ENCODE results near the gene DBN1. TPM values are rescaled to one million over a fixed set of nuclear protein-coding genes. Genes with fewer than 3 reads are reported as not detected.
"Not testable (repeated sequence)": the region's sequence is repeated elsewhere in the genome, so short reads cannot be mapped to it uniquely, and the experiment has no call there.

Gene DBN1
- total RNA-seq, 1 experiment from 2014 or later: 59.3 TPM

GRCh38 chr5:177491983-177492746, 18.7 kb upstream of the DBN1 start:
- DNase-seq (ENCODE audit: extremely low read depth, low read depth): no peak

- peak; percentile 72 for DNase-seq (ENCODE audit: extremely low read depth, low read depth)
These were observed 18.1 kb upstream of the DBN1 start for GRCh38 chr5:177491429-177491945.

- no peak for DNase-seq (ENCODE audit: extremely low read depth, low read depth)
These were observed 17.6 kb upstream of the DBN1 start for GRCh38 chr5:177490992-177491391.

- no peak for DNase-seq (ENCODE audit: extremely low read depth, low read depth)
These were observed 17.0 kb upstream of the DBN1 start for GRCh38 chr5:177490311-177490991.

GRCh38 chr5:177489119-177489716, 15.8 kb upstream of the DBN1 start:
- DNase-seq (ENCODE audit: extremely low read depth, low read depth): no peak

GRCh38 chr5:177487975-177488374, 14.5 kb upstream of the DBN1 start:
- no peak for DNase-seq (ENCODE audit: extremely low read depth, low read depth)

GRCh38 chr5:177487144-177487543, 13.7 kb upstream of the DBN1 start:
- no peak for DNase-seq (ENCODE audit: extremely low read depth, low read depth)

DNA sequence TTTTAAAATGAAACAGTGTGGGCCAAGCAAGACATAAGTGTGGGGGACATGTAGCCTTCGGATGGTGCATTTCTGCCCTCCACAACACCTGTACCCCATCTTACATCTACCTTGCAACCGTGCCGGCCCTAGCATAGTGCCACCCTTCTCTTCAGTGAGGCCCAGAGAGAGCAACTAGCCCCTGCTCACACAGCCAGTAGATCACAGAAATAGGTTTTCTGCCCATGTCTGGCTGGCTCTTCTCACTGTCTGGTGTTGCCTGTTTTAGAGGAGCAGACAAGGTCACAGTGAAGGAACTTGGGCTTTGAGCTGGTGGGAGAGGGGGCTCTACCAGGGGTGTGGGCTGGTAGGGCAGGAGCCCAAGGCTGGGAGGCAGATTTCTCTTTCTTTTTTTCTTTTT, 12.8 kb upstream of the DBN1 start:
- DNase-seq (ENCODE audit: extremely low read depth, low read depth): no peak

DNA sequence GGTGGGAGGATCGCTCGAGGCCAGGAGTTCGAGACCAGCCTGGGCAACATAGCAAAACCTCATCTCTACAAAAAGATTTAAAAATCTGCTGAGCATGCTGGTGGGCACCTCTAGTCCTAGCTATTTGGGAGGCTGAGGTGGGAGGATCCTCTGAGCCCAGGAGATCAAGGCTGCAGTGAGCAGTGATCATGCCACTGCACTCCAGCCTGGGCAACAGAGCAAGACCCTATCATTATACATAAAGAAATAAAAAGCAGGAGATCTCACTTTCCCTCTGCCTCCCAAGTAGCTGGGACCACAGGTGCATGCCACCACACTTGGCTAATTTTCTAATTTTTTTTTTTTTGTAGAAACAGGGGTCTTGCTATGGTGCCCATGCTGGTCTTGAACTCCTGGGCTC, 12.3 kb upstream of the DBN1 start:
- not testable (repeated sequence) for DNase-seq (ENCODE audit: extremely low read depth, low read depth)

DNA sequence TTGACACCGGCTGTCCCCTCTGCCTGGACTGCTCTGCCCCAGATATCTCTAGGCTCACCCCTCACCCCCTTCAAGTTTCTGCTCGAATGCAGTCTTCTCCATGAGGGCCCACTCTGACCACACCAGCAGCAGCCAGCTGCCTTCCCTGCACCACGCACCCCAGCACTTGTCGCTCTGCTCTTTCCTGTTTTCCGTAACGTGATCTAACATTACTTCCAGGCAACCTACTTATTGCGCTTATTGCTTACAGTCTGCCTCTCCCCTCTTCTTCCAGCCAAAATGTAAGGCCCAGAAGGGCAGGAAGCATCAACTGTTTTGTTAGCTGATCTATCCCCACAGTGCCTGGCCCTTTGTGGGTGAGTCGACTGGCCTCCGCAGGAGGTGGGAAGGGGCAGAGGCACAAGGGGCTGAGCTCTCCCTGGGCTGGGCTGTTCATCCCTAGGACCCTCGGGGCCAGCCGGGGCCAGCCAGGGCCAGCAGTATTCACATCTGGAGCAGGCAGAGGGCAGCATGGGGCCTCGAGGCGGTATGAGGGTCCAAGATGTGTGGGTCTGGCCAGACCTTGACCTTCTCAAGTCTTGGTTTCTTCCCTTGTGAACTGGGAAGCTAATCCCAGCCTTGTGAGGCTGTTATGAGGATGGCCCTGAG, 11.6 kb upstream of the DBN1 start:
- no peak for DNase-seq (ENCODE audit: extremely low read depth, low read depth)

DNA sequence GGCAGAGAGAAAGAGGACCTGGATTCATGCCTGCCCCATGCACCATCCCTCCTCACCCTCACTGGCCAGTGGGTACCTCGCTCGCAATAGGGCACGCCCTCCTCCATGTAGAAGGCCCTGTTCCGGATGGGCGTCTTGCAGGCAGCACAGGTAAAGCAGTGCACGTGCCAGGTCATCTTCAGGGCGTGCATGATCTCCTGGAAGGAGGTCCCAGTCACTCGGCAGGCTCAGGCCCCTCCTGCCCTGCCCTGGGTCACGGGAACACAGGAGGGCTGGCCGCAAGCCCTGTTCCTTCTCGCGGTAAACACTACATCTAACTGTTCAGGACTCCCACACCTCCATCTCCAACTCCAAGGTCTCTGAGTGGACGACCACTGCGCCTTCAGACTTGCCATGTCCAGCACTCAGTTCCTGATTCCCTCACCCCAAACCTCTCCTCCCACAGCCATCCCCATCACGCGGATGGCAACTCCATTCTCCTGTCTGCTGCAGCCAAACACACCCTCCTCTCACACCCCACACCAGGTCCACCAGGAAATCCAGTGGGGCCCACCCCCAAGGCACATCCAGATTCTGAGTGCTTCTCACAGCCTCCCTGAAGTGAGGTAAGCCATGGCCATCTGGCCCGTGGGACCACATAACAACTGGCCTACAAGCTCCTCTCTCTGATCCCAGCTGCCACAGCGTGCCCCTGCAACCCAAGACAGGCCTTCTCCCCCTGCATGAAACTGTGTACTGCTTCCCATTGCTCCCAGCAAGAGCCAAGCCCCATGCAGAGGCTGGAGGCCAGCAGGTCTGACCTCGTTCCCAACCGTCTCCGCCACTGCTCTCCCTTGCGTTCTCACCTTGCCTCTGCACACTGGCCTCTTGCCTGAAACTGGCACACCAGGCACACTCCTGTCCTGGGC, 10.8 kb upstream of the DBN1 start:
- no peak for DNase-seq (ENCODE audit: extremely low read depth, low read depth)

GRCh38 chr5:177483042-177483441, 9.6 kb upstream of the DBN1 start:
- no peak for DNase-seq (ENCODE audit: extremely low read depth, low read depth)

DNA sequence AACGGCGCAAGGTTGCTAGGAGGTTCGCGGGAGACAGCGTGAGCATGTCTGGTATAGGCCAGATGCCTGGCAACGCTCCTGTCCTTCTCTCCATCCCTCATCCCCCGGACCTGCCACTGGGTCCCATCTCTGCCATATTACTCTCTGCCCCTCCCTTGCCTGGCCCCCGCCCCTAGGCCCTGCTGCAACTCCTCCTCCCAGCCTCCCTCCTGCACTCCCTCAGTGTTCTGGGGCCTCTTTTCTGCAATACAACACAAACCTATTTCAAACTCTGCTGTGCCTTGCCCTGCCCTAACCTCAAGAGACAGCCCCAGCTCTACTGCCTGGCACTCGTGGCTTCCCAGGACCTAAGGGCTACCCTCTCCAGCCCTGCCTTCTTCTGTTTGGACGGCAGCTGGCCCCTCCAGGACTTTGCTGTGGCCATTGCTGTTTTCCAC, 8.9 kb upstream of the DBN1 start:
- DNase-seq (ENCODE audit: extremely low read depth, low read depth): no peak

DNA sequence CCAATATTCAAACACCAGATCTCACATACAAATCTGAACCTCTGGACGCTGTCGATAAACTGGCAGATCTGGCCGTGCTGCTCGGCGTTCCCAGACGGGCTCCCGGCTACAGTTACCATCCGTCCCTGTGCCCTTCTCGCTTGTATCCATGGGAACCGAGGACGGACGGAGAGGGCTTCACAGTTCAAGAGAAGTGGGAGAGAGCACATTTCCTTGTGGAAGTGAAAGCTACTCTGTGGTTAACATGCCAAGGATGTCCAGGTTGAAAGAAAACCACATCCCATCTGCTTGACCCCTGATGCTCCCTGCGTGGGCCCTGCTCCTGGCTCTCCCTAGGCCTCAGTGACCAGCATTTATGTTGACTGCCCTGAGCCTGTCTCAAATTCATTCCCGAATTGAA, 6.3 kb upstream of the DBN1 start:
- DNase-seq (ENCODE audit: extremely low read depth, low read depth): no peak

DNA sequence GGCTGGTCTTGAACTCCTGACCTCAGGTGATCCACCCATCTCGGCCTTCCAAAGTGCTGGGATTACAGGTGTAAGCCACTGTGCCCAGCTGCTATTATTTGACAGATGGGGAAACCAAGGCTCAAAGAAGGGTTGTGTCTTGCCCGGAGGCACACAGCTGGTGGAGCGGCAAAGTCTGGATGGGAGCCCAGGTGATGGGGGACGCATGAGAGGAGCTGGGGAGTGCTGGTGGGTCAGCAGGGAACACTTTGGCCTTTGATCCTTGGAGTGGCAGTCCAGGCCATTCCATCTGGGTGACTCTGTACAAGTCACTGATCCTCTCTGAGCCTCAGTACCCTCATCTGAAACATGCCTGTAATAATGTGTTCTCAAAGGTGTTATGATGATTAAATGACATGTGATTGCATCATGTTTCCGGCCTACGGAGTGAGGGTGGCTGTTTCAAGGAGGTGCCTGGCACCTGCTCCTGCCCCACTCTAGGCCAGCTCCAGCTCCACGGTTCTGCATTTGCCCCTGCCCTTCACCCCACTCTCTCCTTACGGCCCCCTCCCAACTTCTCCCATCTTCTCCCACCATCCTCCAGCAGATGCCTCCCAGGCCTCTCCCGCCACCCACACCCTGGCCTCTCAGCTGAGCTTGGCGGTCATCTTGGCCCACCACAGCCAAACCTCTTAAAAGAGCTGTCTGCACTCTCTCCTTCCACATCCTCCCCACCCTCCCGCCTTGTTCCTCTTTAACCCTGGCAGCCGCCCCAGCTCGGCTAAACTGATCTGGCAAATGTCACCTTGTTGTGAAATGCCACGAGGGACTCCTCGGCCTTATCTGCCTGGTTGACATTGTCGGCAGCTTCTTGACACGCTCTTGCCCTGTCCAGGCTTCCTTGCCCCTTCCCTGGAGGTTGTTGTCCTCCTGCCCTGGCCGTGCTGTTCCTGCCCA, 5.5 kb upstream of the DBN1 start:
- peak; percentile 65 for DNase-seq (ENCODE audit: extremely low read depth, low read depth)

GRCh38 chr5:177477701-177478477, 4.5 kb upstream of the DBN1 start:
- no peak for DNase-seq (ENCODE audit: extremely low read depth, low read depth)

- no peak for DNase-seq (ENCODE audit: extremely low read depth, low read depth)
These were observed 3.2 kb upstream of the DBN1 start for GRCh38 chr5:177476531-177477233.

All from NCI-H460 (cell line).